GM21515 (cell line): ENCODE results near the gene TPRG1L.

Experiments used
- ATAC-seq: cut with Tn5 transposase; IDR thresholded peaks from one replicate; pipeline ENCODE4 v1.9.1; 2021; ENCODE audit not compliant: unreplicated experiment

The TPRG1L gene

DNA sequence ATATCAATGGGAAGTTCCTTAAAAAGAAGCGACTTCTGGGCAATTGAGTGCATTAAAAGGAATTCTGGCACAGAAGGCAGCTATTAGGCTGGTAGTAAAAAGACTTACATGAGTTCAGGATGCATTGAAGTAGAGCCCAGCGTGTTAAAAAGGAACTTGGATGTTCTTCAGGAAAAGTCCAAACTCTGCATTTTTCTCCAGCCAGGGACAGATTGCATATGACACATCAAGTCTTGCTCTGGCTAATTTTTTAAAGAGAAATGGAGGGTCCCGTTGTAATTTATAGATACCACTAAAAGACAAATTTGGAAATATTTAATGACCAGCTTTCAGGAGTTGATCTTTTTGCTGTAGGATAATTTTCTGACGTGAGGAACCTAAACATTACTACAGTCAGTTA is 1.2 kb downstream of the TPRG1L start:
- ATAC-seq, result no peak

DNA sequence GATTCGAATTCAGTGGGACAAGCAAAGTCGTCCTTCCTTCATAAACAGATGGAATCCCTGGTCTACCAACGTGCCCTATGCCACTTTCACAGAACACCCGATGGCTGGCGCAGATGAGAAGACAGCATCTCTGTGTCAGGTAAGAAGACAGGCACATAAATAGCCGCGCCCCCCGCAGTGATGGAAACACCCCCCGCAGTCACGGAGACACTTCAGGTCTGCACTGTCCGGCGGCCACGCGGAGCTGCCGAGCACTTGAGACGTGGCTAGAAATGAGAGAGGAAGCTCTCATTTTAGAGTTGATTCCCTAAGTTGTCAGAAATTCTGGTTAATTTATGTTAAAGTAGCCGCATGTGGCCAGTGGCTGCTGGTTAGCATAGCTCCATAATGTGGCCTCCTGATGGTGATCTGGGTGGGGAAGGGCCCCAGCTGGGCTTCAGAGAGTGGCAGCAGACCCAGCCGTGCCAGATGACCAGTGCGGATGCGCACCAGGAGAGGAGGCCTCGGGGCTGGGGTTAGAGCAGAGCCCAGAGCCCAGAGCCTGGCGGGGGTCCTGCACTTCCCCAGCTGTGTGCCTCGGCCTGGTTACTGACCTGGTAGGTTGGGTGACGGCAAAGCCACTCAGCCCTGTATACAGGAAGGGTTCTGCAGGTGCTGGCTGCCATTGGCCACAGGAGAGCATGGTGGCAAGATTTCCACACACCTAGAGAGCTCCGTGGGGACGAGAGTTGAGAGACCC is 2.9 kb downstream of the TPRG1L start:
- no peak for ATAC-seq

- ATAC-seq, result no peak
Measured at GRCh38 chr1:3628445-3628844, 3.6 kb downstream of the TPRG1L start.

- no peak for ATAC-seq
Measured at GRCh38 chr1:3629561-3630160, 4.8 kb downstream of the TPRG1L start.

DNA sequence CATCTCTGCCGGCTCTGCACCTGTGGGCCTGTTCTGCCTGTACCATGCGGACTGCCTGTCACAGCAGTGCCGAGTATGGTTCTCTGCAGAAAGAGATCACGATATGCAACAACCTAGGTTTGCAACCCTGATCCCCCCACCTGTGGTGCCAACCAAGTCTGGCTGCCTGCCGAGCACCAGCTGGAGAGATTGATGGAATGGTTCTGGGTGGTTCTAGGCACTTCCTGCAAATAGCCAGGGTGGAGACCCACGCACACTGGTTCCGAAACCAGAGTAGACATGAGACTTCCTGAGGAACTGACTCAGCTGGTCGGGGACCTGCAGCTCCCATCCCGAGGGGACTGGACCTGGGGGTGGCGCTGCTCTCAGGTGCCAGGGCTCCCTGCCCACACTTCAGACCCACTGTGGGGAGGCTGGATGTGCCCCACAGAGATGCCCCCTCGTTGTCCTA is 5.4 kb downstream of the TPRG1L start:
- ATAC-seq, result no peak

DNA sequence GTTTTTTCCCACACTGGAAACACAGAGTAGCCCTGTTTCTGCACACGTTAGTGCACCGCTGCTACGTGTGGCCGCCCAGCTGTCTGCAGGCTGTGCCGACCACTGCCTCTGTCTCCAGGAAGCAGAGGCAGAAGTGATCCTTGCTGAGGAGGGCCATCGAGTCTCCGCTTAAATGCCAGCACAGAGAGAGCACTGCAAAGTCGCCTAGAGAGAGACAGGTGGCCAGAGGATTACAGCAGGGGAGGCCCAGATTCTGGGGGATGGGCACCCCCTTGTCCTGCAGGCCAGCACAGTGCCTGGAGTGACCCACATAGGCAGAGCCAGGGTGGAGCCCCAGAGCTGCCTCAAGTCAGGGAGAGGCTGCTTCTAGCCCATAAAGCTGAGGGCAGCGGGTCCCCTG is 6.1 kb downstream of the TPRG1L start:
- no peak for ATAC-seq

DNA sequence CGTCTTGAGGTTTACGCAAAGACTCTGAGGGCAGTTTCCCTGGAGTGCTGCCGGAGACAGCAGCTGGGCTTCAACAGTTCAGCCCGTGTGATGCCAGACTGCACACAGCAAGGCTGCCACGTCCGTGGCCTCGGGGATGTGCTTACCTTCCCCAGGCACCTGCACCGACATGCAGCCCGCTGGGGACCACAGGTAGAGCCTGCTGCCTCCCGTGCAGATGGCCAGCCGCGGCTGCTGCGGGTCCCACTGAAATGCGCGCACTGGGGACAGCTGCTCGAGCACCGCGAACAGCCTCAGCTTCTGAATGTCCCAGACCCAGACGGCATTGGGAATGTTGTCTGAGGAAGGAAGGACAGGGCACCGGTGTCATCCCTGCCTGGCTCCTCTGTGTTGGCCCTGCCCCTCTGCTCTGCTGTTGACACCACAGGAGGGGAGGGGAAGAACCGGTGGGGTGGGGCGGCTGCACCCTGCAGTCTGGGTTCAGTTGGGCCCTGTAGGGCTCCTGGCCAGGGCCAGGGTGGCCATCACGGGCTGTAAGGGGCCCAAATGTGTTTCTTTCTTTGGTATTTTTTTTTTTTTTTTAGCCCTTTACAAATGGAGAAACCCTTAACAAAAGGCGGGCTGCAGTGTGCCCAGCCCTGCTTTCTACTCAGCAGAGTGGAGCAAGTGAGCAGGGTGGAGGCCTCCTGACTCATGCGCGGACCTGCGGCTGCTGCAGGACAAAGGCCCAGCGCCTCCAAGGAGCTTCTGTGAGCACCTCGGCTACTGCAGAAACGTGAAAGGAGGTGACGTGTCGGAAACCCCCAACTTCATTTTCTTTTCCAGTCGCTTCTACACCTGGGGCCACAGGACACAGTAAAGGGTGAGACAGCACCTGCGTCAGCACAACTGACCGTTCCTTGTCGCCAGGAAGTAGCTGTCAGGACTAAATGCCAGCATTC is 6.8 kb downstream of the TPRG1L start:
- no peak for ATAC-seq

GRCh38 chr1:3632298-3632697 is 7.5 kb downstream of the TPRG1L start:
- ATAC-seq, result no peak

GRCh38 chr1:3632716-3633343 is 8.0 kb downstream of the TPRG1L start:
- ATAC-seq, result no peak

GRCh38 chr1:3633344-3634058 is 8.7 kb downstream of the TPRG1L start:
- no peak for ATAC-seq

GRCh38 chr1:3634059-3634800 is 9.4 kb downstream of the TPRG1L start:
- ATAC-seq, result no peak

- ATAC-seq, result no peak
Measured at GRCh38 chr1:3636080-3636479, 11.3 kb downstream of the TPRG1L start.

GRCh38 chr1:3636531-3636930 is 11.7 kb downstream of the TPRG1L start:
- no peak for ATAC-seq

DNA sequence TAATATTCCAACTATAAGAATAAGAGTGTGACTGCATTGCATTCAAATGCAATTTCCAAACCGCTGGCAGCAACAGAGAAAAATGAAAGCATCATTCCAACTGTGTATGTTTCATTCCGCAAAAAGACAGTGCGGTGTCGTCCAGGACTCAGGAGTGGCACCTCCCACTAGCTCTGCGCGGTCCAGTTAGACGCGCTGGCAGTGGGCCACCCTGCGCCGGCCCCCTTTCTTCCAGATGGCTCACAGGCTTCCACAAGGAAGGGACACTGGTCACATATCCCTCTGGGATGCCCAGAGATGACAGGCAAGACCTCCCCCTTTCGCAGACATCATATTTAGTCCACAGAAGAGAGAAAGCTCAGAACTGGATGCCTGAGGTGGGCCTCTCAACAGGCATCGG is 13.2 kb downstream of the TPRG1L start:
- ATAC-seq, result no peak

- ATAC-seq, result no peak
Measured at GRCh38 chr1:3638676-3639075, 13.9 kb downstream of the TPRG1L start.

- ATAC-seq, result no peak
Measured at GRCh38 chr1:3639397-3639911, 14.6 kb downstream of the TPRG1L start.

- ATAC-seq, result no peak
Measured at GRCh38 chr1:3640121-3640837, 15.5 kb downstream of the TPRG1L start.

GRCh38 chr1:3641046-3641760 is 16.4 kb downstream of the TPRG1L start:
- ATAC-seq, result no peak
